Neural cell (in vitro differentiated cells): ENCODE measurements around the gene ADGRB3. TPM values are rescaled to one million over a fixed set of nuclear protein-coding genes. Genes with fewer than 3 reads are reported as not detected.

Experiments
- H2AFZ ChIP-seq: fragments of 200-600, 300-800 bp; sonication (generic), shearing (Covaris generic); 2 replicates; pipeline ENCODE4 v1.6.0; 2014; ENCODE audit warnings: low read depth, mild to moderate bottlenecking, antibody characterized with exemption, low read length, moderate library complexity
- H3F3A ChIP-seq: fragments of 200-600 bp; shearing (Covaris generic); 2 replicates; pipeline ENCODE4 v1.6.1; 2016; ENCODE audit warnings: mild to moderate bottlenecking, moderate library complexity, mixed read lengths, antibody characterized with exemption, low read length; ENCODE audit not compliant: insufficient read depth, poor library complexity, severe bottlenecking
- H3K27ac ChIP-seq: fragments of 200-600, 300-800 bp; sonication (generic), shearing (Covaris generic); 2 replicates; pipeline ENCODE4 v1.5.1; 2014; ENCODE audit warnings: mild to moderate bottlenecking, low read length, moderate library complexity
- H3K27me3 ChIP-seq: fragments of 300-800, 200-600 bp; sonication (generic), shearing (Covaris generic); 2 replicates; pipeline ENCODE4 v1.6.0; 2014; ENCODE audit warnings: mild to moderate bottlenecking, low read depth, low read length, moderate library complexity; ENCODE audit not compliant: insufficient read depth
- H3K36me3 ChIP-seq: fragments of 300-800, 200-600 bp; sonication (generic), shearing (Covaris generic); 2 replicates; pipeline ENCODE4 v1.5.1; 2014; ENCODE audit warnings: mild to moderate bottlenecking, antibody characterized with exemption, low read length, moderate library complexity; ENCODE audit not compliant: insufficient read depth
- H3K4me2 ChIP-seq: fragments of 300-800, 200-600 bp; sonication (generic), shearing (Covaris generic); 2 replicates; pipeline ENCODE4 v1.6.0; 2014; ENCODE audit warnings: mild to moderate bottlenecking, low read length
- H3K4me3 ChIP-seq: fragments of 300-800, 200-600 bp; sonication (generic), shearing (Covaris generic); 2 replicates; pipeline ENCODE4 v1.5.1; 2014; ENCODE audit warnings: mild to moderate bottlenecking, low read length, moderate library complexity
- H3K79me2 ChIP-seq: fragments of 200-600 bp; shearing (Covaris generic); replicated peaks from 2 replicates; pipeline ENCODE4 v1.6.0; 2014; ENCODE audit warnings: mild to moderate bottlenecking, low read length, moderate library complexity; ENCODE audit not compliant: insufficient read depth
- H3K9ac ChIP-seq: fragments of 300-800, 200-600 bp; sonication (generic), shearing (Covaris generic); 2 replicates; pipeline ENCODE4 v1.6.1; 2016; ENCODE audit warnings: mild to moderate bottlenecking, low read length, mixed read lengths
- H3K9me2 ChIP-seq: fragments of 200-600 bp; shearing (Covaris generic); 2 replicates; pipeline ENCODE4 v1.6.1; 2016; ENCODE audit warnings: mild to moderate bottlenecking, low read length, mixed read lengths; ENCODE audit not compliant: insufficient read depth
- H3K9me3 ChIP-seq: fragments of 200-600, 300-800 bp; sonication (generic), shearing (Covaris generic); 2 replicates; pipeline ENCODE4 v1.6.1; 2016; ENCODE audit warnings: mild to moderate bottlenecking, mixed run types, low read length, moderate library complexity, mixed read lengths
- H4K20me1 ChIP-seq: fragments of 200-600 bp; shearing (Covaris generic); 2 replicates; pipeline ENCODE4 v1.6.1; 2016; ENCODE audit warnings: mild to moderate bottlenecking, mixed run types; ENCODE audit not compliant: insufficient read depth
- EP300 ChIP-seq: fragments of 450-650 bp; conservative IDR thresholded peaks from 2 replicates; pipeline ENCODE4 v1.6.1; 2014; ENCODE audit warnings: antibody characterized with exemption, mild to moderate bottlenecking, moderate library complexity; ENCODE audit not compliant: poor library complexity, severe bottlenecking
- EZH2 ChIP-seq: fragments of 200-600, 300-800 bp; shearing (Covaris generic), sonication (generic); IDR thresholded peaks from 2 replicates; pipeline ENCODE4 v1.6.1; 2014; ENCODE audit warnings: antibody characterized with exemption, low read length, borderline replicate concordance, mild to moderate bottlenecking; ENCODE audit not compliant: insufficient read depth, poor library complexity, severe bottlenecking
- MXI1 ChIP-seq: fragments of 450-650 bp; conservative IDR thresholded peaks from 2 replicates; pipeline ENCODE4 v1.6.1; 2014; ENCODE audit warnings: antibody characterized with exemption, mild to moderate bottlenecking; ENCODE audit not compliant: poor library complexity, severe bottlenecking
- POLR2AphosphoS5 ChIP-seq: IDR thresholded peaks from 2 replicates; pipeline ENCODE4 v1.6.1; 2012
- RAD21 ChIP-seq: fragments of 450-650 bp; conservative IDR thresholded peaks from 2 replicates; pipeline ENCODE4 v1.6.1; 2014; ENCODE audit warnings: antibody characterized with exemption, mild to moderate bottlenecking, moderate library complexity
- SMC3 ChIP-seq: fragments of 450-650 bp; conservative IDR thresholded peaks from 2 replicates; pipeline ENCODE4 v1.6.1; 2014; ENCODE audit warnings: antibody characterized with exemption, mild to moderate bottlenecking, moderate library complexity; ENCODE audit not compliant: poor library complexity
- TAF1 ChIP-seq: IDR thresholded peaks from 2 replicates; pipeline ENCODE4 v1.6.1; 2012; ENCODE audit warnings: low read depth
- polyA plus RNA-seq: library from polyadenylated mRNA; depleted of rRNA; stranded (reverse); fragments of >200 nt; gene quantifications from 2 replicates; pipeline ENCODE4 v1.2.3, GENCODE V29; 2014
- TF ChIP-seq, protein P1 (sequence below): fragments of 450-650 bp; IDR thresholded peaks from 2 replicates; pipeline ENCODE4 v1.5.1; 2014; ENCODE audit warnings: antibody characterized with exemption, mild to moderate bottlenecking, moderate library complexity; ENCODE audit not compliant: poor library complexity, severe bottlenecking
- TF ChIP-seq, protein P2 (sequence below): IDR thresholded peaks from 2 replicates; pipeline ENCODE4 v1.6.1; 2012; ENCODE audit warnings: borderline replicate concordance

The ADGRB3 gene
- polyA plus RNA-seq, 1 donor from 2014 or later, result 66.5 TPM

DNA sequence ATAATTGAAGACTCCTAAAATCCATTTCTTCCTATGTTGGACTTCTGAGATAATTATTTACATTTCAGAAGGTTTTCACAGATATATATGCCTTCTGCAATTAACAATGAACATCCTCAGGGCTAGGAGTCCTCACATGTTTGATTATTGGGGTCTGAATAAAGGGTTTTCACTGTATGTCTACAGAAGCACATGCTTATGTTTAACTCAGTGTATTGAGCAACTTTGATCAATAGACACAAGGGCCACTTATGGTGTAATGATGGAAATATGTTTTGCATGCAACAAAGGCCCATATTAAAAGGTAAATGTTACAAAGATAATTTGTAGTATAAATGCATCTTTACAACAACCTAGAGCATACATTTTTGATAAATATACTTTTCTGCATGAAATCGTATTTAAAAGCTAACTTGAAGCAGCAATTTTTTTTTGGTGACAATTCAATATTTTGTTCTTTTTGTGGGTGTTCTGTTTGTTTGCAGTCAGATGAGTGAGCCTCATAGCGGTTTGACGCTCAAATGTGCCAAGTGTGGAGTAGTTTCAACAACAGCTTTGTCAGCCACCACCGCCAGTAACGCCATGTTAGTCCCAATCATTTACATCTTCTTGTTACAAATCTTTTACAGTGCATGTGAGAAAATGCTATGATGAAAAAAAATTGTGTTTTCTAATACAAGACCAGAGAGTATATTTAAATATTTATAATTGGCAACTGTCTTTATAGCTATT is 703.5 kb downstream of the ADGRB3 start:
- Histone ChIP-seq H4K20me1 (no peaks in the 10 kb centered on the region), H3K27me3 (no peaks in the 10 kb centered on the region), H3K9me2 (no peaks in the 10 kb centered on the region), H3K9me3 (no peaks in the 10 kb centered on the region), H3K4me2 (no peak overlapping the region), H3K27ac (no peak overlapping the region), H2AFZ (no peak overlapping the region), H3K4me3 (no peak overlapping the region), H3K79me2 (no peaks in the 10 kb centered on the region), H3K9ac (no peak overlapping the region), H3F3A (no peaks in the 10 kb centered on the region), H3K36me3 (no peaks in the 10 kb centered on the region)
- TF ChIP-seq RAD21 (no peak), SMC3 (no peak), TAF1 (no peak)
- TF ChIP-seq, protein P1, sequence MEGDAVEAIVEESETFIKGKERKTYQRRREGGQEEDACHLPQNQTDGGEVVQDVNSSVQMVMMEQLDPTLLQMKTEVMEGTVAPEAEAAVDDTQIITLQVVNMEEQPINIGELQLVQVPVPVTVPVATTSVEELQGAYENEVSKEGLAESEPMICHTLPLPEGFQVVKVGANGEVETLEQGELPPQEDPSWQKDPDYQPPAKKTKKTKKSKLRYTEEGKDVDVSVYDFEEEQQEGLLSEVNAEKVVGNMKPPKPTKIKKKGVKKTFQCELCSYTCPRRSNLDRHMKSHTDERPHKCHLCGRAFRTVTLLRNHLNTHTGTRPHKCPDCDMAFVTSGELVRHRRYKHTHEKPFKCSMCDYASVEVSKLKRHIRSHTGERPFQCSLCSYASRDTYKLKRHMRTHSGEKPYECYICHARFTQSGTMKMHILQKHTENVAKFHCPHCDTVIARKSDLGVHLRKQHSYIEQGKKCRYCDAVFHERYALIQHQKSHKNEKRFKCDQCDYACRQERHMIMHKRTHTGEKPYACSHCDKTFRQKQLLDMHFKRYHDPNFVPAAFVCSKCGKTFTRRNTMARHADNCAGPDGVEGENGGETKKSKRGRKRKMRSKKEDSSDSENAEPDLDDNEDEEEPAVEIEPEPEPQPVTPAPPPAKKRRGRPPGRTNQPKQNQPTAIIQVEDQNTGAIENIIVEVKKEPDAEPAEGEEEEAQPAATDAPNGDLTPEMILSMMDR, result no peak

DNA sequence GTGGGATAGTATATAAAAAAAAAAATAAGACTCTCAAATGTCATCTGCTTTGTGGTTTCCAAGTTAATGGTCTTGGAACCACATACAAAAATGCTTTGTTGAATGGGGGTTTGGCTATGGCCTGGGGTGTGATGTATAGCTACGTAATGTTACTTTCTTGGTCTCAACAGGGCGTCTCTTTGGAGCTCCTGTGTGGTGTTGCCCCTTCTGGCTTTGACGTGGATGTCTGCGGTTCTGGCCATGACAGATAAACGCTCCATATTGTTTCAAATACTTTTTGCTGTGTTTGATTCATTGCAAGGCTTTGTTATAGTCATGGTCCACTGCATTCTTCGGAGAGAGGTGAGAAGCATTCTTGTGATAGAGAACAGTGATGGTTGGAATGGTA is 704.1 kb downstream of the ADGRB3 start:
- Histone ChIP-seq H3K4me2 (no peak overlapping the region), H3K27me3 (no peaks in the 10 kb centered on the region), H3K36me3 (no peaks in the 10 kb centered on the region), H3K27ac (no peak overlapping the region), H3K9me2 (no peaks in the 10 kb centered on the region), H3K4me3 (no peak overlapping the region), H3K79me2 (no peaks in the 10 kb centered on the region), H2AFZ (no peak overlapping the region), H4K20me1 (no peaks in the 10 kb centered on the region), H3K9ac (no peak overlapping the region), H3K9me3 (no peaks in the 10 kb centered on the region), H3F3A (no peaks in the 10 kb centered on the region)
- no peak for TF ChIP-seq TAF1
- TF ChIP-seq SMC3, result no peak
- TF ChIP-seq, protein P1, result no peak
- TF ChIP-seq POLR2AphosphoS5, result no peak
- TF ChIP-seq EZH2, result no peak
- TF ChIP-seq, protein P2, sequence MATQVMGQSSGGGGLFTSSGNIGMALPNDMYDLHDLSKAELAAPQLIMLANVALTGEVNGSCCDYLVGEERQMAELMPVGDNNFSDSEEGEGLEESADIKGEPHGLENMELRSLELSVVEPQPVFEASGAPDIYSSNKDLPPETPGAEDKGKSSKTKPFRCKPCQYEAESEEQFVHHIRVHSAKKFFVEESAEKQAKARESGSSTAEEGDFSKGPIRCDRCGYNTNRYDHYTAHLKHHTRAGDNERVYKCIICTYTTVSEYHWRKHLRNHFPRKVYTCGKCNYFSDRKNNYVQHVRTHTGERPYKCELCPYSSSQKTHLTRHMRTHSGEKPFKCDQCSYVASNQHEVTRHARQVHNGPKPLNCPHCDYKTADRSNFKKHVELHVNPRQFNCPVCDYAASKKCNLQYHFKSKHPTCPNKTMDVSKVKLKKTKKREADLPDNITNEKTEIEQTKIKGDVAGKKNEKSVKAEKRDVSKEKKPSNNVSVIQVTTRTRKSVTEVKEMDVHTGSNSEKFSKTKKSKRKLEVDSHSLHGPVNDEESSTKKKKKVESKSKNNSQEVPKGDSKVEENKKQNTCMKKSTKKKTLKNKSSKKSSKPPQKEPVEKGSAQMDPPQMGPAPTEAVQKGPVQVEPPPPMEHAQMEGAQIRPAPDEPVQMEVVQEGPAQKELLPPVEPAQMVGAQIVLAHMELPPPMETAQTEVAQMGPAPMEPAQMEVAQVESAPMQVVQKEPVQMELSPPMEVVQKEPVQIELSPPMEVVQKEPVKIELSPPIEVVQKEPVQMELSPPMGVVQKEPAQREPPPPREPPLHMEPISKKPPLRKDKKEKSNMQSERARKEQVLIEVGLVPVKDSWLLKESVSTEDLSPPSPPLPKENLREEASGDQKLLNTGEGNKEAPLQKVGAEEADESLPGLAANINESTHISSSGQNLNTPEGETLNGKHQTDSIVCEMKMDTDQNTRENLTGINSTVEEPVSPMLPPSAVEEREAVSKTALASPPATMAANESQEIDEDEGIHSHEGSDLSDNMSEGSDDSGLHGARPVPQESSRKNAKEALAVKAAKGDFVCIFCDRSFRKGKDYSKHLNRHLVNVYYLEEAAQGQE, result no peak
- no peak for TF ChIP-seq MXI1
- TF ChIP-seq RAD21, result no peak
- no peak for TF ChIP-seq EP300
